Esophagus muscularis mucosa (tissue), 3 donors: ENCODE data around the gene CAMTA1.

ENCODE experiments used
- EP300 ChIP-seq: sonication (generic); formaldehyde crosslinking; IDR thresholded peaks from one replicate; pipeline ENCODE4 v1.6.1; 2017; ENCODE audit warnings: antibody characterized with exemption
- TF ChIP-seq, protein P1 (sequence below), 3 experiments: fragments of 200-600 bp in 2 of 3; fragments of 450-650 bp in 1 of 3; sonication (generic) in 2 of 3; IDR thresholded peaks; one replicate each; pipeline ENCODE4 v1.5.1; 2017 to 2019; ENCODE audit warnings: antibody characterized with exemption in 3 of 3, mild to moderate bottlenecking in 2 of 3, moderate library complexity in 1 of 3

DNA sequence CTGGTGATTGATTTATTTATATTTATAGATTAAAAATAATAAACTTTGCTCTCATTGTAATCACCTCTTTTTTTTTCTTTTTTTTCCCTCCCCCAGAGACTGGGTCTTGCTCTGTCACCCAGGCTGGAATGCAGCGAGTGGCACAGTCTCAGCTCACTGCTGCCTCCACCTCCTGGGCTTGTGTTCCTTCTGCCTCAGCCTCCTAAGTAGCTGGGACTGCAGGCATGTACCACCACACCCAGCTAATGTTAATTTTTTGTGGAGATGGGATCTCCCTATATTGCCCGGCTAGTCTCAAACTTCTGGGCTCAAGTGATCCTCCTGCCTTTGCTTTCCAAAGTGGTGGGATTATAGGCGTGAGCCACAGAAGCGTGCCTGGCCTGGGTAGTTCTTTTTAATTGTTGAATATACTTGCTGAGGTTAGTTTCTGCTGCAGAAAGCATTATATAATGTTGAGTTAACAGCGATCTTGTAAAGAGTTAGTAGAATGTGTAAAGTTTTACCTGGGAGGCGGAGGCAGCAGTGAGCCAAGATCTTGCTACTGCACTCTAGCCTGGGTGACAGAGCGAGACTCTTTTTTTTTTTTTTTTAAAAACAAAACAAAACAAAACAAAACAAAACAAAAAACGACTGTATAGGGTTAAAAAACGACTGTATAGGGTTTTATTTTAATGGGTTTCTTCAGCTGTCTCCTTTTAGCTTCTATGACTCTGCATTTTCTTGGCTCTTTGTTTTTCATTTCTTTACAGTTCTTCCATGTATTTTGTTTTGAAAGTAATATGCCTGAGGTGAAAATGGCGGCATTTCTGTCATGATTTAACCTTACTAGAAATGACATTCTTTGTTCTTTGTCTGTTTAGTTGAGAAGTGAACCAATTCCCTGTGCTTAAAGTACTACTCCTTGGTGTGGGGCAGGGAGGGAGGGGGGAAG lies 82.7 kb downstream of the CAMTA1 start:
- TF ChIP-seq, protein P1, sequence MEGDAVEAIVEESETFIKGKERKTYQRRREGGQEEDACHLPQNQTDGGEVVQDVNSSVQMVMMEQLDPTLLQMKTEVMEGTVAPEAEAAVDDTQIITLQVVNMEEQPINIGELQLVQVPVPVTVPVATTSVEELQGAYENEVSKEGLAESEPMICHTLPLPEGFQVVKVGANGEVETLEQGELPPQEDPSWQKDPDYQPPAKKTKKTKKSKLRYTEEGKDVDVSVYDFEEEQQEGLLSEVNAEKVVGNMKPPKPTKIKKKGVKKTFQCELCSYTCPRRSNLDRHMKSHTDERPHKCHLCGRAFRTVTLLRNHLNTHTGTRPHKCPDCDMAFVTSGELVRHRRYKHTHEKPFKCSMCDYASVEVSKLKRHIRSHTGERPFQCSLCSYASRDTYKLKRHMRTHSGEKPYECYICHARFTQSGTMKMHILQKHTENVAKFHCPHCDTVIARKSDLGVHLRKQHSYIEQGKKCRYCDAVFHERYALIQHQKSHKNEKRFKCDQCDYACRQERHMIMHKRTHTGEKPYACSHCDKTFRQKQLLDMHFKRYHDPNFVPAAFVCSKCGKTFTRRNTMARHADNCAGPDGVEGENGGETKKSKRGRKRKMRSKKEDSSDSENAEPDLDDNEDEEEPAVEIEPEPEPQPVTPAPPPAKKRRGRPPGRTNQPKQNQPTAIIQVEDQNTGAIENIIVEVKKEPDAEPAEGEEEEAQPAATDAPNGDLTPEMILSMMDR (IDR thresholded peaks at IDR 0.05) = no peak
- no peak for TF ChIP-seq EP300
